Measurements from ENCODE around the gene TECTA. TPM values are rescaled to one million over a fixed set of nuclear protein-coding genes. Genes with fewer than 3 reads are reported as not detected.

TECTA gene
- total RNA-seq, 1 donor from 2014 or later, result 0.91 TPM

- no peak overlapping the region for H3K4me2 ChIP-seq (ENCODE audit: low read length)
- no peaks in the 10 kb centered on the region for H4K20me1 ChIP-seq (ENCODE audit: insufficient read depth, low read length)
- FAIRE-seq (no peak), DNase-seq (ENCODE audit: low read depth) (no peak)
- H3K36me3 ChIP-seq (ENCODE audit: insufficient read depth, low read length), result no peaks in the 10 kb centered on the region
- no peaks in the 10 kb centered on the region for H3K79me2 ChIP-seq (ENCODE audit: insufficient read depth, low read length)
- no peak overlapping the region for H2AFZ ChIP-seq (ENCODE audit: low read depth, low read length)
- H3K27me3 ChIP-seq (ENCODE audit: insufficient read depth, low read length), result no peaks in the 10 kb centered on the region
- H3K9ac ChIP-seq (ENCODE audit: low read length), result no peak overlapping the region
- Mint-ChIP-seq H3K4me3 (ENCODE audit: unreplicated experiment) (no peak overlapping the region), H3K4me1 (ENCODE audit: low read depth, unreplicated experiment) (no peaks in the 10 kb centered on the region), H3K36me3 (ENCODE audit: low read depth, unreplicated experiment) (peaks cover 4% of the 10 kb centered on the region), H3K27me3 (ENCODE audit: low read depth, unreplicated experiment) (peaks cover 10% of the 10 kb centered on the region), H3K27ac (ENCODE audit: unreplicated experiment) (no peak overlapping the region), H3K9me3 (ENCODE audit: unreplicated experiment) (no peaks in the 10 kb centered on the region)
- H3K4me3 ChIP-seq (ENCODE audit: insufficient read depth, low read depth, low read length), result no peak overlapping the region
- no peak overlapping the region for H3K27ac ChIP-seq (ENCODE audit: low read depth, low read length)
- no peaks in the 10 kb centered on the region for H3K4me1 ChIP-seq (ENCODE audit: insufficient read depth, low read length)
- TF ChIP-seq CTCF (IDR thresholded peaks at IDR 0.05; ENCODE audit: insufficient read depth, low read depth, low read length) (no peak), EZH2 (IDR thresholded peaks at IDR 0.05; ENCODE audit: insufficient read depth, low read length) (no peak)
- H3K9me3 ChIP-seq (ENCODE audit: insufficient read depth, low read depth, low read length), result no peaks in the 10 kb centered on the region
Measured at GRCh38 chr11:121149116-121149515, 48.1 kb downstream of the TECTA start.

GRCh38 chr11:121151207-121151688 is 50.2 kb downstream of the TECTA start:
- Mint-ChIP-seq H3K4me1 (ENCODE audit: low read depth, unreplicated experiment) (no peaks in the 10 kb centered on the region), H3K4me3 (ENCODE audit: unreplicated experiment) (no peak overlapping the region), H3K27ac (ENCODE audit: unreplicated experiment) (no peak overlapping the region), H3K9me3 (ENCODE audit: unreplicated experiment) (no peaks in the 10 kb centered on the region), H3K36me3 (ENCODE audit: low read depth, unreplicated experiment) (peaks cover 4% of the 10 kb centered on the region), H3K27me3 (ENCODE audit: low read depth, unreplicated experiment) (peaks cover 12% of the 10 kb centered on the region)
- H3K79me2 ChIP-seq (ENCODE audit: insufficient read depth, low read length), result no peaks in the 10 kb centered on the region
- no peaks in the 10 kb centered on the region for H4K20me1 ChIP-seq (ENCODE audit: insufficient read depth, low read length)
- H3K4me2 ChIP-seq (ENCODE audit: low read length), result no peak overlapping the region
- no peak overlapping the region for H3K9ac ChIP-seq (ENCODE audit: low read length)
- H3K36me3 ChIP-seq (ENCODE audit: insufficient read depth, low read length), result no peaks in the 10 kb centered on the region
- H3K4me3 ChIP-seq (ENCODE audit: insufficient read depth, low read depth, low read length), result no peak overlapping the region
- H3K27ac ChIP-seq (ENCODE audit: low read depth, low read length), result no peak overlapping the region
- TF ChIP-seq CTCF (IDR thresholded peaks at IDR 0.05; ENCODE audit: insufficient read depth, low read depth, low read length) (no peak), EZH2 (IDR thresholded peaks at IDR 0.05; ENCODE audit: insufficient read depth, low read length) (no peak)
- DNase-seq (ENCODE audit: low read depth), result no peak
- no peaks in the 10 kb centered on the region for H3K4me1 ChIP-seq (ENCODE audit: insufficient read depth, low read length)
- FAIRE-seq, result no peak
- no peak overlapping the region for H2AFZ ChIP-seq (ENCODE audit: low read depth, low read length)
- H3K27me3 ChIP-seq (ENCODE audit: insufficient read depth, low read length), result no peaks in the 10 kb centered on the region
- H3K9me3 ChIP-seq (ENCODE audit: insufficient read depth, low read depth, low read length), result no peaks in the 10 kb centered on the region

- Histone ChIP-seq H2AFZ (ENCODE audit: low read depth, low read length) (no peak overlapping the region), H3K4me3 (ENCODE audit: insufficient read depth, low read depth, low read length) (no peak overlapping the region), H3K4me1 (ENCODE audit: insufficient read depth, low read length) (no peaks in the 10 kb centered on the region), H3K27ac (ENCODE audit: low read depth, low read length) (no peak overlapping the region), H4K20me1 (ENCODE audit: insufficient read depth, low read length) (no peaks in the 10 kb centered on the region), H3K36me3 (ENCODE audit: insufficient read depth, low read length) (no peaks in the 10 kb centered on the region), H3K4me2 (ENCODE audit: low read length) (no peak overlapping the region), H3K9me3 (ENCODE audit: insufficient read depth, low read depth, low read length) (no peaks in the 10 kb centered on the region), H3K79me2 (ENCODE audit: insufficient read depth, low read length) (no peaks in the 10 kb centered on the region), H3K27me3 (ENCODE audit: insufficient read depth, low read length) (no peaks in the 10 kb centered on the region), H3K9ac (ENCODE audit: low read length) (no peak overlapping the region)
- Mint-ChIP-seq H3K9me3 (ENCODE audit: unreplicated experiment) (peaks cover under 1% of the 10 kb centered on the region), H3K36me3 (ENCODE audit: low read depth, unreplicated experiment) (peaks cover 4% of the 10 kb centered on the region), H3K4me3 (ENCODE audit: unreplicated experiment) (no peak overlapping the region), H3K4me1 (ENCODE audit: low read depth, unreplicated experiment) (no peaks in the 10 kb centered on the region), H3K27ac (ENCODE audit: unreplicated experiment) (no peak overlapping the region), H3K27me3 (ENCODE audit: low read depth, unreplicated experiment) (peaks cover 9% of the 10 kb centered on the region)
- no peak for TF ChIP-seq EZH2 (IDR thresholded peaks at IDR 0.05; ENCODE audit: insufficient read depth, low read length)
- no peak for TF ChIP-seq CTCF (IDR thresholded peaks at IDR 0.05; ENCODE audit: insufficient read depth, low read depth, low read length)
- no peak for DNase-seq (ENCODE audit: low read depth)
- no peak for FAIRE-seq
Measured at GRCh38 chr11:121152764-121153163, 51.7 kb downstream of the TECTA start.

All from astrocyte (in vitro differentiated cells and primary cell).